Activated T-cell treated with anti-CD3 and anti-CD28 coated beads, Interleukin-2, amount 50 U/mL, for 4 hours (primary cell): ENCODE measurements around the gene HOMER2. TPM values are rescaled to one million over a fixed set of nuclear protein-coding genes. Genes with fewer than 3 reads are reported as not detected.
A peak's percentile ranks its signal among the peaks of the same experiment; 100 is the strongest.

Experiments used
- ATAC-seq, 2 donors: fragments of 200-7000 bp; cut with Tn5 transposase; one replicate each; pipeline ENCODE4 v1.10.0; 2021
- DNase-seq: peaks from one replicate; pipeline ENCODE4 v3.0.0-alpha.2; 2020
- H3K27me3 Mint-ChIP-seq: one replicate; pipeline ENCODE4 v1.8.0; 2021; ENCODE audit warnings: low read depth, mixed read lengths
- H3K36me3 Mint-ChIP-seq: one replicate; pipeline ENCODE4 v1.8.0; 2022; ENCODE audit warnings: mixed read lengths; ENCODE audit not compliant: insufficient read depth
- H3K4me1 Mint-ChIP-seq: one replicate; pipeline ENCODE4 v1.8.0; 2021; ENCODE audit warnings: low read depth, mixed read lengths
- H3K4me3 Mint-ChIP-seq: one replicate; pipeline ENCODE4 v1.8.0; 2021; ENCODE audit warnings: mild to moderate bottlenecking, moderate library complexity, mixed read lengths
- H3K9me3 Mint-ChIP-seq: one replicate; pipeline ENCODE4 v1.8.0; 2021; ENCODE audit warnings: mixed read lengths
- total RNA-seq, 3 donors: library from RNA; stranded (reverse); gene quantifications; one replicate each; pipeline ENCODE4 v1.2.1, GENCODE V29; 2021

Gene HOMER2
- total RNA-seq, 3 donors from 2014 or later: 2.3 to 3.8 (median 3.3) TPM

DNA sequence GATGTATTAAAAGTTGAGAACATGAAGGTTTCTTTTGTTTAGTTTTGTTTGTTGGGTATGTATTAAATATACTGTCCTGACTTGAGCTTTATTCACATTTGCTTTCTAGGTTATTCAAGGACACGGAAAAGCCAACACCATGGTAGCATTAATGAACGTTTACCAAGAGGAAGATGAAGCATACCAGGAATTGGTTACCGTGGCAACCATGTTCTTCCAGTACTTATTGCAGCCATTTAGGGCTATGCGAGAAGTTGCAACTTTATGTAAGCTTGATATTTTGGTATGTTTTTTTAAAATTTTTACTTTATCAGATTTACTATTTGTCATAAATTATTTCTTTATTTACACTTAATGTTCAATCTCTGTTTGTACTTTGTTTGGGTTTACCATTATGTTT is 139.5 kb downstream of the HOMER2 start:
- peaks cover 33% of the 10 kb centered on the region for H3K36me3 Mint-ChIP-seq
- DNase-seq (no peak), ATAC-seq (no peak)
- no peak overlapping the region for H3K4me3 Mint-ChIP-seq
- no peaks in the 10 kb centered on the region for H3K27me3 Mint-ChIP-seq
- no peaks in the 10 kb centered on the region for H3K9me3 Mint-ChIP-seq
- peaks cover 54% of the 10 kb centered on the region for H3K4me1 Mint-ChIP-seq

GRCh38 chr15:82810890-82811426 is 141.6 kb downstream of the HOMER2 start:
- DNase-seq (peak; percentile 28), ATAC-seq (peak; percentile 9 to 22)
- Mint-ChIP-seq H3K27me3 (no peaks in the 10 kb centered on the region), H3K4me1 (peaks cover 48% of the 10 kb centered on the region), H3K36me3 (peaks cover 20% of the 10 kb centered on the region), H3K9me3 (no peaks in the 10 kb centered on the region), H3K4me3 (peak overlapping the region; percentile 97)

- Mint-ChIP-seq H3K4me1 (peaks cover 41% of the 10 kb centered on the region), H3K9me3 (no peaks in the 10 kb centered on the region), H3K27me3 (no peaks in the 10 kb centered on the region), H3K36me3 (peaks cover 14% of the 10 kb centered on the region), H3K4me3 (peak overlapping the region; percentile 97)
- DNase-seq (peak; percentile 10), ATAC-seq (peak; percentile 36)
Observed at GRCh38 chr15:82810061-82810889, 142.2 kb downstream of the HOMER2 start.

GRCh38 chr15:82809308-82810060 is 143.0 kb downstream of the HOMER2 start, which contains the start of gene WHAMM:
Gene WHAMM, plus strand, starts transcription at chr15:82809628. Its CDS starts 99 bp downstream, at chr15:82809727.
- DNase-seq: peak; percentile 91
- peaks cover 12% of the 10 kb centered on the region for H3K36me3 Mint-ChIP-seq
- ATAC-seq: peak; percentile 91 to 92
- H3K9me3 Mint-ChIP-seq: no peaks in the 10 kb centered on the region
- peak within 1 kb of the TSS; percentile 97 for H3K4me3 Mint-ChIP-seq
- H3K27me3 Mint-ChIP-seq: no peaks in the 10 kb centered on the region
- H3K4me1 Mint-ChIP-seq: peaks cover 39% of the 10 kb centered on the region

DNA sequence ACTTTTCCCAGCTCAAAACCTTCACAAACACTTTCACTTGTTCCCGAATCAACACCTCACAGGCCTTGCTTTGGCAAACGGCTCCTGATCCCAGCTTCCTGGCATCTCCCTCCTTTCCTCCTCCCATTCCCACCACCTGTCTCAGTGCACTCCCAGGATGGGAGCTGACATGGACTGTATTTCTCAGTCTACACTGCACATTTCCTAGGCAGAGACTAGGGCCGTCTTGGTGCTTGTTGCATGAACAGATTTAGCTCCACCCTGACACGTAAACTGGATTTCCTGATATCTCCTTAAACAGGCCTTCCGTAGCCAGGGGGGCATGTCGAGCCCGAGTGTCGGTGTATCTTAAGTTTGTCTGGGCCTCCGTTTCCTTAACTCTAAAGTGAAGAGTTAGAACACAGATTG is 143.9 kb downstream of the HOMER2 start:
- Mint-ChIP-seq H3K9me3 (no peaks in the 10 kb centered on the region), H3K4me3 (no peak overlapping the region), H3K36me3 (peaks cover 7% of the 10 kb centered on the region), H3K27me3 (peaks cover 3% of the 10 kb centered on the region), H3K4me1 (peaks cover 34% of the 10 kb centered on the region)
- DNase-seq (no peak), ATAC-seq (no peak)

GRCh38 chr15:82807920-82808633 is 144.4 kb downstream of the HOMER2 start:
- Mint-ChIP-seq H3K4me3 (no peak overlapping the region), H3K36me3 (peaks cover 7% of the 10 kb centered on the region), H3K9me3 (no peaks in the 10 kb centered on the region), H3K4me1 (peaks cover 34% of the 10 kb centered on the region), H3K27me3 (peaks cover 7% of the 10 kb centered on the region)
- DNase-seq (no peak), ATAC-seq (no peak)

GRCh38 chr15:82805994-82806406 is 146.5 kb downstream of the HOMER2 start, which contains the start of gene FSD2:
Gene FSD2, minus strand, starts transcription at chr15:82806069. Its CDS starts 18,679 bp downstream, at chr15:82787390.
- no peak within 1 kb of the TSS for H3K4me3 Mint-ChIP-seq
- DNase-seq: no peak
- no peak for ATAC-seq
- no peaks in the 10 kb centered on the region for H3K9me3 Mint-ChIP-seq
- peaks cover 13% of the 10 kb centered on the region for H3K27me3 Mint-ChIP-seq
- H3K36me3 Mint-ChIP-seq: no peaks in the 10 kb centered on the region
- H3K4me1 Mint-ChIP-seq: peaks cover 15% of the 10 kb centered on the region

DNA sequence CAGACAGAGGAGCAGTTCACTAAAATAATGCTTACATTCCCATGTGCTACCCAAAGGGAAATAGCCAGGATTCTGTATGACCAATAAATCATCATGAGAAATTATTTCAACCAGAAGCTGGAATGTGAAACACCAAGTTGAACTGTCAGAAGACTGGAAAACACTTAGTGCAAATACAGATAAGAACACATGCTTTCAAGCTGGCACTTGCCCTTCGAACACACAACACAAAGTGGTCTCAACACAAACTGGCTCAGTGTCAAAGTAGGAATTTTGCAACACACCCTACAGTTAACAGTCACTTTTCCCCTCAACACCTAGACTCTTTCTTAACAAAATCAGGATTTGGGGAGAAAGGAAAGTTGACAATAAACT is 148.0 kb downstream of the HOMER2 start:
- Mint-ChIP-seq H3K4me3 (no peak overlapping the region), H3K9me3 (no peaks in the 10 kb centered on the region), H3K27me3 (peaks cover 18% of the 10 kb centered on the region), H3K36me3 (no peaks in the 10 kb centered on the region), H3K4me1 (peaks cover 11% of the 10 kb centered on the region)
- ATAC-seq: no peak
- DNase-seq: no peak

DNA sequence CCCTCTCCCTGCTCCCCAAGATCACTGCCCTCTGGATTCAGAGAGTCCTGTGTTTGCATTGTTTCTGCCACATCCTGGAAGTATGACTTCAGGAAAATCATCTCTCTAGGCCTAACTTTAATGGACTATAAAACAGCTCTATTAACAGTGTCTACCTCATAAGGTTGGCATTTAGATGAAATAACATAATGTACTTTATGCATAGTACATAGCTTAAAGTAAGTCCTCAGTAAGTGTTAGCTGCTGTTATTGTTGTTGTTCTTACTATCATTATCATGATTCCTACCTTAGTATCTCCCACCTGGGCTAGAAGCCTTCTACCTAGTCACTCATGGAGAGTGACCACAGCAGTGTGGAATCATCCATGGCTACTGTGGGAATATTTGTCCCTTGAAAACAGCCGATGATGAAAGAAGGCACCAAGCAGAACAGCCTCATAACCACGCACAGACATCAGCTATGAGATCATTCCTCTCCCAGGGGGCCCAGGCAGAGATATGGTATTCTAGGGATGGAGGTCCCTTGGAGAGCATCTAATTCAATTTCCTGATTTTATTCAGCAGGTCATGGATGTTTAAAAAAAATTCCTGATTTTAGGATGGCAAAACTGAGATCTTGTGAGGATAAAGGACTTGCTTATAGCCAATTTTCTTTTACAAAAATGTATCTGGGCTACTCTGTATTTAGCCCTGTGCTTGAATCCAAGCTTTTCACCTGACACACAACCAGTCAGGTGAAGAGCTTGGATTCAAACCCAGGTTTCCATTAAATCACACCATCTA is 148.5 kb downstream of the HOMER2 start:
- Mint-ChIP-seq H3K4me3 (no peak overlapping the region), H3K36me3 (no peaks in the 10 kb centered on the region), H3K4me1 (peaks cover 8% of the 10 kb centered on the region), H3K27me3 (peaks cover 24% of the 10 kb centered on the region), H3K9me3 (no peaks in the 10 kb centered on the region)
- no peak for DNase-seq
- no peak for ATAC-seq

DNA sequence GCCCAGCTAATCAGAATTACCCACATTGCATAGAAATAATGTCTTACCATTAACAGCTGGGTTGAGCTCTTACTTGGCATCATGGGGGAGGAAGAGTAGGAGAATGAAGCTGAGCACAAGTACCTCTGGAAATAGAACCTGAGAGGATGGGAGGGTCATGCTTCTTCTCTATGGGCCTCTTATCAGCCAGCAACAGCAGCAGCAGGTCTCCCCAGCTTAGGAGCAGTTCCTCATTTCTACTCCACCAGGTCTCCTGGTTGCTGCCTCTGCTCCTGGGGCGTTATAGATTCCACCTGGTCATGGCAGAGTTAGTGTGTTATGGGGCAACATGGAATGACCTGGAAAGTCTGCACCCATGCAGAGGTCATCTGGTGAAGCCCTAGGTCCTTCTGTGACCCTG is 150.0 kb downstream of the HOMER2 start:
- no peaks in the 10 kb centered on the region for H3K36me3 Mint-ChIP-seq
- H3K4me3 Mint-ChIP-seq: no peak overlapping the region
- no peak for ATAC-seq
- H3K27me3 Mint-ChIP-seq: peaks cover 28% of the 10 kb centered on the region
- H3K4me1 Mint-ChIP-seq: no peaks in the 10 kb centered on the region
- H3K9me3 Mint-ChIP-seq: no peaks in the 10 kb centered on the region
- DNase-seq: no peak

- ATAC-seq: no peak
- peaks cover 29% of the 10 kb centered on the region for H3K27me3 Mint-ChIP-seq
Observed at GRCh38 chr15:82799183-82799841, 153.2 kb downstream of the HOMER2 start.

More at GRCh38 chr15:82799183-82799841, 153.2 kb downstream of the HOMER2 start:
- Mint-ChIP-seq H3K36me3 (no peaks in the 10 kb centered on the region), H3K9me3 (peaks cover 2% of the 10 kb centered on the region), H3K4me1 (no peaks in the 10 kb centered on the region), H3K4me3 (no peak overlapping the region)
- DNase-seq: no peak
